Stimulated activated CD8-positive, alpha-beta memory T cell treated with anti-CD3 and anti-CD28 coated beads, Interleukin-7, amount 100 ng/mL, for 24 hours (primary cell): ENCODE data around the gene PRCP.

ENCODE experiments used
- DNase-seq: peaks from one replicate; pipeline ENCODE4 v3.0.0-alpha.2; 2020; ENCODE audit warnings: low read depth

PRCP gene

GRCh38 chr11:82907371-82907770, 7.1 kb upstream of the PRCP start:
- DNase-seq: no peak

GRCh38 chr11:82906931-82907330, 6.7 kb upstream of the PRCP start:
- no peak for DNase-seq

- DNase-seq: no peak
Observed at GRCh38 chr11:82906236-82906635, 6.0 kb upstream of the PRCP start.

- DNase-seq: no peak
Observed at GRCh38 chr11:82903843-82904586, 3.8 kb upstream of the PRCP start.

GRCh38 chr11:82902880-82903279, 2.6 kb upstream of the PRCP start:
- no peak for DNase-seq

- DNase-seq: no peak
Observed at GRCh38 chr11:82901922-82902485, 1.8 kb upstream of the PRCP start.

GRCh38 chr11:82901165-82901921, 1.1 kb upstream of the PRCP start, which contains the start of gene DDIAS:
DDIAS (plus strand) TSS chr11:82901736; CDS start chr11:82914739, 13,003 bp downstream.
- DNase-seq: peak; percentile 86

GRCh38 chr11:82899957-82900276, 313 bp downstream of the PRCP start:
- no peak for DNase-seq

- no peak for DNase-seq
Observed at GRCh38 chr11:82899186-82899820, 927 bp downstream of the PRCP start.

- no peak for DNase-seq
Observed at GRCh38 chr11:82898241-82898640, 2.0 kb downstream of the PRCP start.

- no peak for DNase-seq
Observed at GRCh38 chr11:82896183-82896582, 4.0 kb downstream of the PRCP start.

GRCh38 chr11:82895437-82896091, 4.7 kb downstream of the PRCP start:
- DNase-seq: no peak

GRCh38 chr11:82892611-82893169, 7.5 kb downstream of the PRCP start:
- no peak for DNase-seq

- DNase-seq: no peak
Observed at GRCh38 chr11:82890936-82891335, 9.3 kb downstream of the PRCP start.

- DNase-seq: no peak
Observed at GRCh38 chr11:82890002-82890341, 10.3 kb downstream of the PRCP start.

GRCh38 chr11:82889133-82890001, 10.9 kb downstream of the PRCP start:
- no peak for DNase-seq

GRCh38 chr11:82883853-82884252, 16.4 kb downstream of the PRCP start:
- DNase-seq: no peak

- no peak for DNase-seq
Observed at GRCh38 chr11:82874646-82875523, 25.3 kb downstream of the PRCP start.

GRCh38 chr11:82873919-82874333, 26.3 kb downstream of the PRCP start:
- no peak for DNase-seq
